Right lobe of liver (tissue), 4 donors: ENCODE results near the gene LPIN1.

Source experiments
- POLR2A ChIP-seq: fragments of 450-650 bp; IDR thresholded peaks from one replicate; pipeline ENCODE4 v1.6.1; 2017; ENCODE audit warnings: antibody characterized with exemption, mild to moderate bottlenecking
- TF ChIP-seq, protein P1 (sequence below), 4 donors: fragments of 200-600 bp in 3 of 4; fragments of 450-650 bp in 1 of 4; IDR thresholded peaks; one replicate each; pipeline versions ENCODE4 v1.5.1 to v1.8.0; 2016 to 2022; ENCODE audit warnings: antibody characterized with exemption in 4 of 4, mild to moderate bottlenecking in 2 of 4
- donor health status: DM: no; HTN: no; CAD: no.
- donor health status: DM: no; HTN: no; CAD: no.
- donor health status: DM: no; HTN: yes; CAD: no.

DNA sequence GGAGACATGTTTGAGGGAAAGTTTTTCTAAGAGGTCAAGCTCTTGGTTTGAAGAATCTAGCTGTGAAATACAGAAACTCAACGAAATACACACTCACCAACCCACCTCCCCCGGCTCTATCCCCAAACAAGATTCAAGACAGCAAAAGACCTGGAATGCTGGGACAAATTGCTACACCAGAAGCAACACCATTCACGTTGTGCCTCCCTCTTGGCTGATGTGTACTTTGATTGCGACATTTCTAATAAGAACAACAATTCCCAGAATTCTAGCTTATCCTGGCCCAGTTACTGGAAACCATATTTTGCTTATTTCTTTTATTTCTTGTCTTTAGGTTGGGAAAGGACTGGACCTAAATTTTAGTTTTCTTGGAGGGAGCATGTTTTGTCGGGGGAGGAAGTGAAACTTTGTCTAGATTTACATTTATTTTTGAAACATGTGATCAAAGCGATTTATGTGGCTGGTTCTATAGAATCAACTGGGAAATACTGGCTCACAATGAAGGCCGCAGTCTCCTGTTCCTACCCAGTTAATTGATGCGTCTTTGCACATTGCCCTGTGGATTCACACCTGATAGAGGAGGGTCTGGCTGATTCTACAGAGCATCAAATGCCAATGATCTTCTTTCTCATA is 29.6 kb upstream of the LPIN1 start:
- TF ChIP-seq, protein P1, sequence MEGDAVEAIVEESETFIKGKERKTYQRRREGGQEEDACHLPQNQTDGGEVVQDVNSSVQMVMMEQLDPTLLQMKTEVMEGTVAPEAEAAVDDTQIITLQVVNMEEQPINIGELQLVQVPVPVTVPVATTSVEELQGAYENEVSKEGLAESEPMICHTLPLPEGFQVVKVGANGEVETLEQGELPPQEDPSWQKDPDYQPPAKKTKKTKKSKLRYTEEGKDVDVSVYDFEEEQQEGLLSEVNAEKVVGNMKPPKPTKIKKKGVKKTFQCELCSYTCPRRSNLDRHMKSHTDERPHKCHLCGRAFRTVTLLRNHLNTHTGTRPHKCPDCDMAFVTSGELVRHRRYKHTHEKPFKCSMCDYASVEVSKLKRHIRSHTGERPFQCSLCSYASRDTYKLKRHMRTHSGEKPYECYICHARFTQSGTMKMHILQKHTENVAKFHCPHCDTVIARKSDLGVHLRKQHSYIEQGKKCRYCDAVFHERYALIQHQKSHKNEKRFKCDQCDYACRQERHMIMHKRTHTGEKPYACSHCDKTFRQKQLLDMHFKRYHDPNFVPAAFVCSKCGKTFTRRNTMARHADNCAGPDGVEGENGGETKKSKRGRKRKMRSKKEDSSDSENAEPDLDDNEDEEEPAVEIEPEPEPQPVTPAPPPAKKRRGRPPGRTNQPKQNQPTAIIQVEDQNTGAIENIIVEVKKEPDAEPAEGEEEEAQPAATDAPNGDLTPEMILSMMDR (IDR thresholded peaks at IDR 0.05) = no peak
- TF ChIP-seq POLR2A = no peak
